HepG2 (cell line): ENCODE measurements around the gene FGF21. TPM values are rescaled to one million over a fixed set of nuclear protein-coding genes. Genes with fewer than 3 reads are reported as not detected.

Experiments used
- IKZF1 ChIP-seq: fragments of 450-650 bp; IDR thresholded peaks from 2 replicates; pipeline ENCODE4 v1.7.1; 2016
- SOX13 ChIP-seq, 3 experiments: fragments of 450-650 bp in 1 of 3; sonication (generic) in 1 of 3; formaldehyde crosslinking in 1 of 3; IDR thresholded peaks in 2 of 3; conservative IDR thresholded peaks in 1 of 3; 2 replicates each; pipeline versions ENCODE4 v1.5.0 to v1.6.1; 2016 to 2020; ENCODE audit warnings: antibody characterized with exemption in 1 of 3, mild to moderate bottlenecking in 1 of 3, missing compliant biosample characterization in 1 of 3, missing genetic modification reagents in 1 of 3, moderate library complexity in 1 of 3
- TEAD3 ChIP-seq: optimal IDR thresholded peaks from 2 replicates; pipeline ENCODE3; 2016; ENCODE audit warnings: borderline replicate concordance
- TMF1 ChIP-seq: sonication (generic); formaldehyde crosslinking; IDR thresholded peaks from 2 replicates; pipeline ENCODE4 v1.8.1; 2022; ENCODE audit warnings: low read depth, missing genetic modification reagents
- ZNF703 ChIP-seq: sonication (generic); formaldehyde crosslinking; IDR thresholded peaks from 2 replicates; pipeline ENCODE4 v1.5.1; 2020; ENCODE audit warnings: missing genetic modification reagents, mild to moderate bottlenecking, moderate library complexity, borderline replicate concordance
- polyA plus RNA-seq, 8 experiments: library from polyadenylated mRNA; depleted of rRNA in 3 of 8; stranded (reverse) in 7 of 8; unstranded in 1 of 8; fragments of >200 nt; fragmentation: Illumina TruSeq in 4 of 8; extraction: Trizol in 4 of 8; gene quantifications; 2 replicates each; pipeline versions ENCODE4 v1.2.1 to v1.2.3, GENCODE V29; 2011 to 2016; ENCODE audit warnings: low read depth in 4 of 8, missing spikeins in 1 of 8, mixed read lengths in 1 of 8; ENCODE audit not compliant: insufficient read depth in 1 of 8
- total RNA-seq, 5 experiments: library from RNA; depleted of rRNA; stranded (reverse); fragments of >200 nt; fragmentation: Illumina TruSeq; extraction: Trizol; gene quantifications; 2 replicates each; pipeline ENCODE4 v1.2.3, GENCODE V29; 2016; ENCODE audit warnings: low read depth in 1 of 5
- TF ChIP-seq, protein P1 (sequence below): IDR thresholded peaks from 2 replicates; pipeline ENCODE4 v1.6.1; 2016; ENCODE audit warnings: low read depth, missing genetic modification reagents, missing compliant biosample characterization
- TF ChIP-seq, protein P2 (sequence below): sonication (generic); formaldehyde crosslinking; IDR thresholded peaks from 2 replicates; pipeline ENCODE4 v1.4.0; 2020; ENCODE audit warnings: missing genetic modification reagents, low read depth, mild to moderate bottlenecking, borderline replicate concordance

FGF21 gene
- total and polyA plus RNA-seq, 2 of the 13 experiments (the other 11 are each of a cell fraction or from before 2014, with no cell fraction given): 0.17 TPM; not detected in 1

- TF ChIP-seq, protein P1, sequence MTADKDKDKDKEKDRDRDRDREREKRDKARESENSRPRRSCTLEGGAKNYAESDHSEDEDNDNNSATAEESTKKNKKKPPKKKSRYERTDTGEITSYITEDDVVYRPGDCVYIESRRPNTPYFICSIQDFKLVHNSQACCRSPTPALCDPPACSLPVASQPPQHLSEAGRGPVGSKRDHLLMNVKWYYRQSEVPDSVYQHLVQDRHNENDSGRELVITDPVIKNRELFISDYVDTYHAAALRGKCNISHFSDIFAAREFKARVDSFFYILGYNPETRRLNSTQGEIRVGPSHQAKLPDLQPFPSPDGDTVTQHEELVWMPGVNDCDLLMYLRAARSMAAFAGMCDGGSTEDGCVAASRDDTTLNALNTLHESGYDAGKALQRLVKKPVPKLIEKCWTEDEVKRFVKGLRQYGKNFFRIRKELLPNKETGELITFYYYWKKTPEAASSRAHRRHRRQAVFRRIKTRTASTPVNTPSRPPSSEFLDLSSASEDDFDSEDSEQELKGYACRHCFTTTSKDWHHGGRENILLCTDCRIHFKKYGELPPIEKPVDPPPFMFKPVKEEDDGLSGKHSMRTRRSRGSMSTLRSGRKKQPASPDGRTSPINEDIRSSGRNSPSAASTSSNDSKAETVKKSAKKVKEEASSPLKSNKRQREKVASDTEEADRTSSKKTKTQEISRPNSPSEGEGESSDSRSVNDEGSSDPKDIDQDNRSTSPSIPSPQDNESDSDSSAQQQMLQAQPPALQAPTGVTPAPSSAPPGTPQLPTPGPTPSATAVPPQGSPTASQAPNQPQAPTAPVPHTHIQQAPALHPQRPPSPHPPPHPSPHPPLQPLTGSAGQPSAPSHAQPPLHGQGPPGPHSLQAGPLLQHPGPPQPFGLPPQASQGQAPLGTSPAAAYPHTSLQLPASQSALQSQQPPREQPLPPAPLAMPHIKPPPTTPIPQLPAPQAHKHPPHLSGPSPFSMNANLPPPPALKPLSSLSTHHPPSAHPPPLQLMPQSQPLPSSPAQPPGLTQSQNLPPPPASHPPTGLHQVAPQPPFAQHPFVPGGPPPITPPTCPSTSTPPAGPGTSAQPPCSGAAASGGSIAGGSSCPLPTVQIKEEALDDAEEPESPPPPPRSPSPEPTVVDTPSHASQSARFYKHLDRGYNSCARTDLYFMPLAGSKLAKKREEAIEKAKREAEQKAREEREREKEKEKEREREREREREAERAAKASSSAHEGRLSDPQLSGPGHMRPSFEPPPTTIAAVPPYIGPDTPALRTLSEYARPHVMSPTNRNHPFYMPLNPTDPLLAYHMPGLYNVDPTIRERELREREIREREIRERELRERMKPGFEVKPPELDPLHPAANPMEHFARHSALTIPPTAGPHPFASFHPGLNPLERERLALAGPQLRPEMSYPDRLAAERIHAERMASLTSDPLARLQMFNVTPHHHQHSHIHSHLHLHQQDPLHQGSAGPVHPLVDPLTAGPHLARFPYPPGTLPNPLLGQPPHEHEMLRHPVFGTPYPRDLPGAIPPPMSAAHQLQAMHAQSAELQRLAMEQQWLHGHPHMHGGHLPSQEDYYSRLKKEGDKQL (CRISPR knock-in tag): no peak
- TF ChIP-seq SOX13 (IDR thresholded peaks at IDR 0.05) (no peak), SOX13 (CRISPR knock-in tag; conservative IDR thresholded peaks at IDR 0.05 in 1 of 2, IDR thresholded peaks at IDR 0.05 in 1 of 2) (no peak), TEAD3 (CRISPR knock-in tag) (peak; percentile 62), TMF1 (no peak), ZNF703 (CRISPR knock-in tag) (no peak), IKZF1 (no peak)
- TF ChIP-seq, protein P2, sequence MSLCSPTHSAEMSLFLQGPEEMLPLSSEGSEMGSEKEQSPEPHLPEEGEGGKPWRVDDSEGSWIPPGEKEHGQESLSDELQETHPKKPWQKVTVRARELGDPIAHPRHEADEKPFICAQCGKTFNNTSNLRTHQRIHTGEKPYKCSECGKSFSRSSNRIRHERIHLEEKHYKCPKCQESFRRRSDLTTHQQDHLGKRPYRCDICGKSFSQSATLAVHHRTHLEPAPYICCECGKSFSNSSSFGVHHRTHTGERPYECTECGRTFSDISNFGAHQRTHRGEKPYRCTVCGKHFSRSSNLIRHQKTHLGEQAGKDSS (CRISPR knock-in tag): peak; percentile 55
These were observed 39.8 kb downstream of the FGF21 start (continued) for GRCh38 chr19:48795055-48795684.
